ENCODE measurements around the gene CNDP2.

Gene CNDP2

DNA sequence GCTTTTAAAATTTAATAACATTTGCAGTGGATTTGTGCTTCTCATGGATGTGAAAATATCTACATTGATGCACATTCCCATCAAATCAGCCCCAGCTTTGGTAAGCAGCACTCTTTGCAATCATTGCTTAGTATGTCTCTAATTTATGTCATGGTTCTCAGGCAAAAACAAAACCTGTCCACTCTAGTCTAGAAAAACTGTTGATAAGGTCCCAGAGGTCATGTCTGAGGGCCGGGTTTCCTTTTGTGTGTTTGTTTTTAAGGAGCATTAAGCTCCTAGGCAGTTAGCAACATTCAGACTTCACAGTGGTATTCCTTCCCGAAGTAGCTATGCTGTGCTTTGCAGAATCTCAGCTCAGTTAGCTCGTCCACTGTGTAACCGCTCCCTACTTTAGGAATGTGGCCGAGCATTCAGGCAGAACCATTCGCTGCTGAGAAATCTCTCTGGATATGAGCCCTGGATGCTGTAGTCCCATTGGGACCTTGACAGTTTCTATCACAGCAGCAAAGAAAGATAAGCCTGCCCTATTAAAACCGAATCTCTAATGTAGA lies 43.1 kb upstream of the CNDP2 start:
- ChIA-PET CTCF (no interaction called here), POLR2A (no interaction called here)
- TF ChIP-seq, protein P1, sequence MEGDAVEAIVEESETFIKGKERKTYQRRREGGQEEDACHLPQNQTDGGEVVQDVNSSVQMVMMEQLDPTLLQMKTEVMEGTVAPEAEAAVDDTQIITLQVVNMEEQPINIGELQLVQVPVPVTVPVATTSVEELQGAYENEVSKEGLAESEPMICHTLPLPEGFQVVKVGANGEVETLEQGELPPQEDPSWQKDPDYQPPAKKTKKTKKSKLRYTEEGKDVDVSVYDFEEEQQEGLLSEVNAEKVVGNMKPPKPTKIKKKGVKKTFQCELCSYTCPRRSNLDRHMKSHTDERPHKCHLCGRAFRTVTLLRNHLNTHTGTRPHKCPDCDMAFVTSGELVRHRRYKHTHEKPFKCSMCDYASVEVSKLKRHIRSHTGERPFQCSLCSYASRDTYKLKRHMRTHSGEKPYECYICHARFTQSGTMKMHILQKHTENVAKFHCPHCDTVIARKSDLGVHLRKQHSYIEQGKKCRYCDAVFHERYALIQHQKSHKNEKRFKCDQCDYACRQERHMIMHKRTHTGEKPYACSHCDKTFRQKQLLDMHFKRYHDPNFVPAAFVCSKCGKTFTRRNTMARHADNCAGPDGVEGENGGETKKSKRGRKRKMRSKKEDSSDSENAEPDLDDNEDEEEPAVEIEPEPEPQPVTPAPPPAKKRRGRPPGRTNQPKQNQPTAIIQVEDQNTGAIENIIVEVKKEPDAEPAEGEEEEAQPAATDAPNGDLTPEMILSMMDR (IDR thresholded peaks at IDR 0.05; ENCODE audit: insufficient read depth, low read length, missing control alignments), result no peak
- H3K4me3 ChIP-seq (ENCODE audit: low read depth, low read length), result no peak overlapping the region
- DNase-seq (ENCODE audit: low read depth, low spot score), result no peak

DNA sequence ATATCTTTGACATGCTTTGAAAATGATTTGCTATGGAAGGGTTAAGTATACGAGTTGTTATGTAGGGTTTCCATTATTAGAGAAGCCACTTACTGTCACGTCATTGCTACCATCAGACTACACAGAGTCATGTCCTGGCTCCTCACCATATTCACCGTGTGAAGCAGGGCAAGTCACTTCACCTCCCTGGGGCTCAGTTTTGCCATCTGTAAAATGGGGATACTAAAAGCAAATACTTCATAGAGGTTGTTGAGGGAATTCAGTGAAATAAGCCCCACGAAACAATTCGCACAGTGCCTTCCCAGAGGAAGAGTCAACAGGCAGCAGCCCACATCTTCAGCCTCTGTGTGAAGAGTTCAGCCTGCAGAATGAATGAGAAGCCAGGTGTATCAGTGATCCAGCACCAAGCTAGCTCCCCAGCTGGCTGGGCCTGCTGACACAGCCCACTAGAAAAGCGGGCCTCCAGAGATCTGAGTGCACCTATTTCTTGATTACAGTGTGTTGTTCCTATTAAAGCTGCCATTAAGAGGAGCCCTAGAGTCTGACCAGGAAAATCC lies 42.4 kb upstream of the CNDP2 start:
- TF ChIP-seq, protein P1 (IDR thresholded peaks at IDR 0.05; ENCODE audit: insufficient read depth, low read length, missing control alignments), result no peak
- DNase-seq (ENCODE audit: low read depth, low spot score), result no peak
- ChIA-PET CTCF (no interaction called here), POLR2A (no interaction called here)
- no peak overlapping the region for H3K4me3 ChIP-seq (ENCODE audit: low read depth, low read length)

DNA sequence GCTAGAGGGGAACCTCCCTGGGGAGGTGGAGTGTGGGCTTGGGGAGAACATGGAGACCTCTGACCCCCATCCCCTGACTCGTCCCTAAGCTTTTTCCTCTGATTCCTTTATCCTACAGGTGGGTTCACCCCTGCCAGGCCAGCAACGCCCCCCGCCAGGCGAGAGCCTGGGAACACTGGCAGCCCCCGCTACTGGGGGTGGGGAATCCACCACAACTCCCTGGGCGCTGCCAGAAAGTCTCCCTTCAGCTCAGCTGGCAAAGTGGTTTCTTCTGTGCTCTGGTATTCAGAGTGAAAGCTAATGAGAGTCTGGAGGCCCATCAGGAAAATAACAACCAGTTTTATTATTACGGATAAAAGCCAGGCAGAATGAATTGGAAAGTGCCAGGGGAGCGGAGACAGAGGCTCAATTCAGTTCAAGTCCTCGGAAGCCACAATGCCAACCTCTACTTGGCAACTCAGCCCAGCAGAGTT lies 41.8 kb upstream of the CNDP2 start:
- TF ChIP-seq, protein P1 (IDR thresholded peaks at IDR 0.05; ENCODE audit: insufficient read depth, low read length, missing control alignments), result no peak
- no peak overlapping the region for H3K4me3 ChIP-seq (ENCODE audit: low read depth, low read length)
- no peak for DNase-seq (ENCODE audit: low read depth, low spot score)
- POLR2A ChIA-PET, result no interaction called here
- CTCF ChIA-PET, result no interaction called here

DNA sequence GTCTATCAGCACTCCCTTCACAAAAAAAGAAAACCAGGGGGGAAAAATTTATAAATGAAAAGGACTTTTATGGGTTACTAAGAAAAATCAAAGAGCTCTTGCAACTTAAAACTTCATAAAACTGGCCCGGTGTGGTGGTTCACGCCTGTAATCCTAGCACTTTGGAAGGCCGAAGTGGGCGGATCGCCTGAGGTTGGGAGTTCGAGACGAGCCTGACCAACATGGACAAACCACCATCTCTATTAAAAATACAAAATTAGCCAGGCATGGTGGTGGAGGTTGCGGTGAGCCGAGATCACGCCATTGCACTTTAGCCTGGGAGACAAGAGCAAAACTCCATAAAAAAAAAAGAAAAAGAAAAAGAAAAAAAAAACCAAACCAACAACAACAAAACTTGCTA lies 40.8 kb upstream of the CNDP2 start:
- ChIA-PET POLR2A (no interaction called here), CTCF (no interaction called here)
- DNase-seq (ENCODE audit: low read depth, low spot score), result no peak
- H3K4me3 ChIP-seq (ENCODE audit: low read depth, low read length), result no peak overlapping the region
- TF ChIP-seq, protein P1 (IDR thresholded peaks at IDR 0.05; ENCODE audit: insufficient read depth, low read length, missing control alignments), result no peak

DNA sequence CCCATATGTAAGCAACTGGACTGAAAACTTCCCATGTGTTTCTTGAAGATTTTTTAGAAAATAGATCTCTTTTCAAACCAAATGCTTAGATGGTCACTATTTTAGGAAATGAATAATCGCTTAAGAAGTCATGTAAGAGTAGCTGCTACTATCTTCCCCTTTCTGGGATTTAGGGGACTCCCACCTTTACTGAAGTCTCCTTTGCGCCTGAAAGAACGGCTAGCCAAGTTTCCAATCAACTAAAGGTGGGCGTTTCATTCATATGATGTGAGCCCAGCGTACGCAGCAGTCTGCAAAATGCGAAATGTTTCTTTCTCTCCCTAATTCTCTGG lies 40.2 kb upstream of the CNDP2 start:
- H3K4me3 ChIP-seq (ENCODE audit: low read depth, low read length), result no peak overlapping the region
- POLR2A ChIA-PET, result no interaction called here
- DNase-seq (ENCODE audit: low read depth, low spot score), result no peak
- CTCF ChIA-PET, result no interaction called here
- TF ChIP-seq, protein P1 (IDR thresholded peaks at IDR 0.05; ENCODE audit: insufficient read depth, low read length, missing control alignments), result no peak

DNA sequence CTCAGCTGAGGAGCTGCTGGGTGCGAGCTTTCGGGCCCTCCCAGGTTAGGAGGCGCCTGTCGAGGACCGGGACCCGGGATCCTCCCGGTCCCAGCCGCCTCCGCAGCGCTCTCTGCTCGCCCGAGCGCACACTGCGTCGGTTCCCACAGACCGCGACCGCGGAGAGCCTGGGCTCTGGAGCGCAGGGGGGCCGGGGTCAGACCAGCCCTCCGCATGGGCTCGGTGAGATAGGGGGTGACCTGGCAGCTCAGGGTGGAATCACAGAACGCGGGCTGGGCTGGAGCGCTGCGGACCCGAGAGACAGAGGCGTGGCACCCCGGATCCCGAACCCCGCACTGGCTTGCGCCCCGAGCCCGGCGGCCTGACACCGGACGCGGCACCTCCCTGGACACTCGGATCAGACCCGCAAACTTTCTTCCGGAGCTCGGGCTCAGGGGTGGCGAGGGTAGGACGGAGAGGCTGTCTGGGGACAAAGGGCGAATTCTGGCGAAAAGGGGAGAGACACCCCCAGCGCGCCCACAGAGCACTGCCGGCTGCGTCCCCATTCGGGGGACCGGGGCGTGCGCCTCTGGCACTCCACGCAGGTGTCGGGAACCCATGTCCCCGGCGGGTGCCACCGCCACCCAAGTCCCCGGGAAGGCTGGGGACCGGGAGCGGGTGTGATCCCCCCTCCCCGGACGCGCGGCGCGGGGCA lies 39.7 kb upstream of the CNDP2 start:
- CTCF ChIA-PET, result no interaction called here
- DNase-seq (ENCODE audit: low read depth, low spot score), result no peak

More for the DNA sequence above, 39.7 kb upstream of the CNDP2 start:
- POLR2A ChIA-PET, result no interaction called here
- TF ChIP-seq, protein P1 (IDR thresholded peaks at IDR 0.05; ENCODE audit: insufficient read depth, low read length, missing control alignments), result no peak
- H3K4me3 ChIP-seq (ENCODE audit: low read depth, low read length), result no peak overlapping the region
